Activated B cell treated with CpG ODN at 0.5 μM for 24 hours (primary cell): ENCODE data around the gene TIMM10B. TPM values are rescaled to one million over a fixed set of nuclear protein-coding genes. Genes with fewer than 3 reads are reported as not detected.

Experiments
- ATAC-seq: fragments of 200-7000 bp; cut with Tn5 transposase; one replicate; pipeline ENCODE4 v1.10.0; 2021; ENCODE audit warnings: low read depth, mild to moderate bottlenecking, moderate library complexity
- CTCF ChIA-PET: fragments of 350-600 bp; sonication (Branson Sonifier 250); formaldehyde crosslinking; loops from one replicate; lab custom pipeline; 2021; ENCODE audit warnings: antibody characterized with exemption; lab: Charles Lee
- POLR2A ChIA-PET: fragments of 350-600 bp; sonication (Branson Sonifier 250); formaldehyde crosslinking; loops from one replicate; lab custom pipeline; 2021; ENCODE audit warnings: antibody characterized with exemption; lab: Charles Lee
- DNase-seq: peaks from one replicate; pipeline ENCODE4 v3.0.0; 2022
- H3K27ac Mint-ChIP-seq: one replicate; pipeline ENCODE4 v1.8.0; 2020; ENCODE audit warnings: mixed read lengths
- H3K27me3 Mint-ChIP-seq: one replicate; pipeline ENCODE4 v1.8.0; 2021; ENCODE audit warnings: mixed read lengths
- H3K36me3 Mint-ChIP-seq: one replicate; pipeline ENCODE4 v1.8.0; 2021; ENCODE audit warnings: low read depth, mixed read lengths
- H3K4me1 Mint-ChIP-seq: one replicate; pipeline ENCODE4 v1.8.0; 2021; ENCODE audit warnings: mixed read lengths
- H3K4me3 Mint-ChIP-seq: one replicate; pipeline ENCODE4 v1.8.0; 2020; ENCODE audit warnings: mild to moderate bottlenecking, mixed read lengths
- H3K9me3 Mint-ChIP-seq: one replicate; pipeline ENCODE4 v1.8.0; 2020; ENCODE audit warnings: mixed read lengths
- intact Hi-C: fragments of 100-400 bp; cut with micrococcal nuclease; formaldehyde crosslinking; loops from one replicate; pipeline ENCODE4 v1.15.1; 2024
- total RNA-seq: library from RNA; stranded (reverse); gene quantifications from 2 replicates; pipeline ENCODE4 v1.2.3, GENCODE V29; 2022
- TF ChIP-seq, protein P1 (sequence below): fragments of 200-600 bp; IDR thresholded peaks from one replicate; pipeline ENCODE4 v1.8.0; 2022; ENCODE audit warnings: antibody characterized with exemption, mild to moderate bottlenecking

TIMM10B gene
- total RNA-seq, 1 donor from 2014 or later = 60.0 TPM

DNA sequence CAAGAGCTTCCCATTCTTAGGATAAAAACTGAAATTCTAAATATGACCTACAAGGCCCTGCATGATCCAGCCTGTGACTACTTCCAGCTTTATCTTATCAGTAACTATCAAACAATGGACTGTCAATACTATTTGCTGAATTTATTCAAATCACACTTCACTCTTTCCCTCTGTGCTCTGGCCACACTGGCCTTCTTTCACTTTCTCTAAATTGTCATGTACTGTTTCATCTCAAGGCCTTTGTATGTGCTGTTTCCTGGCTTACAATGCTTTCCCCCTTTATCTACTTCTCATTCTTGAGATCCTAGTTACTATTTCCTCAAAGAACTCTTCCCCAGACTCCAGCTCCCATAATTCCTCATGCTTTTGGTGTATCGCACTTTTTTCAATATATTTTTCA is 5.6 kb downstream of the TIMM10B start:
- Mint-ChIP-seq H3K9me3 (no peaks in the 10 kb centered on the region), H3K4me1 (peaks cover 17% of the 10 kb centered on the region), H3K27ac (no peak overlapping the region), H3K4me3 (no peak overlapping the region), H3K36me3 (peaks cover 46% of the 10 kb centered on the region), H3K27me3 (no peaks in the 10 kb centered on the region)
- TF ChIP-seq, protein P1, sequence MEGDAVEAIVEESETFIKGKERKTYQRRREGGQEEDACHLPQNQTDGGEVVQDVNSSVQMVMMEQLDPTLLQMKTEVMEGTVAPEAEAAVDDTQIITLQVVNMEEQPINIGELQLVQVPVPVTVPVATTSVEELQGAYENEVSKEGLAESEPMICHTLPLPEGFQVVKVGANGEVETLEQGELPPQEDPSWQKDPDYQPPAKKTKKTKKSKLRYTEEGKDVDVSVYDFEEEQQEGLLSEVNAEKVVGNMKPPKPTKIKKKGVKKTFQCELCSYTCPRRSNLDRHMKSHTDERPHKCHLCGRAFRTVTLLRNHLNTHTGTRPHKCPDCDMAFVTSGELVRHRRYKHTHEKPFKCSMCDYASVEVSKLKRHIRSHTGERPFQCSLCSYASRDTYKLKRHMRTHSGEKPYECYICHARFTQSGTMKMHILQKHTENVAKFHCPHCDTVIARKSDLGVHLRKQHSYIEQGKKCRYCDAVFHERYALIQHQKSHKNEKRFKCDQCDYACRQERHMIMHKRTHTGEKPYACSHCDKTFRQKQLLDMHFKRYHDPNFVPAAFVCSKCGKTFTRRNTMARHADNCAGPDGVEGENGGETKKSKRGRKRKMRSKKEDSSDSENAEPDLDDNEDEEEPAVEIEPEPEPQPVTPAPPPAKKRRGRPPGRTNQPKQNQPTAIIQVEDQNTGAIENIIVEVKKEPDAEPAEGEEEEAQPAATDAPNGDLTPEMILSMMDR = no peak
- ChIA-PET CTCF (interaction anchor here (1.7 kb wide), 1 partner anchor 108 kb away, joined by 4 read pairs; no protein-coding TSS in a partner anchor), POLR2A (interaction anchor here (0.6 kb wide), 1 partner anchor 96 kb away, joined by 3 read pairs; no protein-coding TSS in a partner anchor)
- intact Hi-C loops = no loop called here
- DNase-seq (no peak), ATAC-seq (no peak)

DNA sequence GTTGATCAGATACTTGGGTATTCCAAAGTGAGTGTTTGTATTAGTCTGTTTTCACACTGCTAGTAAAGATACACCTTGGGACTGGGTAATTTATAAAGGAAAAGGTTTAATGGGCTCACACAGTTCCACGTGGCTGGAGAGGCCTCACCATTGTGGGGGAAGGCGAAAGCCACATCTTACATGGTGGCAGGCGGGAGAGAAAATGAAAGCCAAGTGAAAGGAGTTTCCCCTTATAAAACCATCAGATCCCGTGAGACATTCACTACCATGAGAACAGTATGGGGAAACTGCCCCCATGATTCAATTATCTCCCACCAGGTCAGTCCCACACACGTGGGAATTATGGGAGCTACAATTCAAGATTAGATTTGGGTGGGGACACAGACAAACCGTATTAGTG is 7.0 kb downstream of the TIMM10B start:
- DNase-seq = no peak
- ChIA-PET CTCF (no interaction called here), POLR2A (no interaction called here)
- H3K27me3 Mint-ChIP-seq = no peaks in the 10 kb centered on the region
- H3K4me3 Mint-ChIP-seq = no peak overlapping the region
- intact Hi-C loops = no loop called here
- H3K27ac Mint-ChIP-seq = peak overlapping the region; percentile 43
- peaks cover 3% of the 10 kb centered on the region for H3K4me1 Mint-ChIP-seq
- peaks cover 47% of the 10 kb centered on the region for H3K36me3 Mint-ChIP-seq
- TF ChIP-seq, protein P1 = no peak
- no peak for ATAC-seq
- H3K9me3 Mint-ChIP-seq = no peaks in the 10 kb centered on the region

DNA sequence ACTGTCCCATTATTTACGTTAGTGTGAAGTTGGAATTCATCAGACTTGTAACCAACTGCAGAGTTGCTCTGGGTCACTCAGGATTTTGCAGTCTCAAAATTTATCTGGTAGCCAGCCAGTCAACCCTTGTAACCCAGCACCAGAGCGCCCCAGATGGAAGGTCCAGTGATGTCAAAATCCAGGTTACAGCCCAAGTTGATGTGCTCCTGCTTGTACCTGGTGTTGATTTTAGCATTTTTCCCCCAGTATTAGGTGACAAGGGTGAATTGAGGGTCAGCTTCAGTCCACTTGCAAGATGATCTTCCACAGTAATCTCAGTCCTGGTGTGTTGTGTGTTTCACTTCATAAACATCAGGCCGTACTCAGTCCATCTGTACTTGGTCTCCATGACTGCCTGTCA is 7.5 kb downstream of the TIMM10B start:
- POLR2A ChIA-PET = no interaction called here
- H3K27ac Mint-ChIP-seq = no peak overlapping the region
- TF ChIP-seq, protein P1 = no peak
- DNase-seq = no peak
- intact Hi-C loops = no loop called here
- no peaks in the 10 kb centered on the region for H3K27me3 Mint-ChIP-seq
- H3K4me1 Mint-ChIP-seq = no peaks in the 10 kb centered on the region
- H3K4me3 Mint-ChIP-seq = no peak overlapping the region
- CTCF ChIA-PET = interaction anchor here (1.9 kb wide), 1 partner anchor 110 kb away, joined by 9 read pairs; no protein-coding TSS in a partner anchor
- peaks cover 47% of the 10 kb centered on the region for H3K36me3 Mint-ChIP-seq
- ATAC-seq = no peak
- H3K9me3 Mint-ChIP-seq = no peaks in the 10 kb centered on the region

DNA sequence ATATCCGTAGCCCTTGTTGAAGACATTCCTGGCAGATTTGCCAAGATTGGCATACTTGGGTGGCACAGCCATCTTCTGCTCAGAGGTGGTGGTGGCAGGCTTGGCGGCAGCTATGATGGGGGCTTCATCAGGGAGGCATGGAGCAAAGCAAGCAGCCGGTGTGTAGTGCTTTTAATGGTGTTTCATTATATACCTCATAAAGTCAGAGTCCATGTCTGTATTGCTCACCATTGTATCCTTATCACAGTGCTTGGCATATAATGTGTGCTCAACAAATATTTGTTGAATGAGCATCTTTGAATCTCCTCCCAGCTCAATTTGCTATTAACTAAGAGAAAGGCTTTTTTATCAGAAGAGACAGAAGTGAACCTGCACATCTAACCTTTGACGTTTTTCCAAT is 8.0 kb downstream of the TIMM10B start:
- no peaks in the 10 kb centered on the region for H3K27me3 Mint-ChIP-seq
- H3K36me3 Mint-ChIP-seq = peaks cover 49% of the 10 kb centered on the region
- ATAC-seq (no peak), DNase-seq (no peak)
- H3K27ac Mint-ChIP-seq = no peak overlapping the region
- no peak overlapping the region for H3K4me3 Mint-ChIP-seq
- intact Hi-C loops = no loop called here
- ChIA-PET POLR2A (interaction anchor here (1.3 kb wide), 1 partner anchor 99 kb away, joined by 6 read pairs; the partner anchor contains the start of gene SMPD1), CTCF (interaction anchor here (1.9 kb wide), 1 partner anchor 110 kb away, joined by 9 read pairs; no protein-coding TSS in a partner anchor)
- H3K9me3 Mint-ChIP-seq = no peaks in the 10 kb centered on the region
- H3K4me1 Mint-ChIP-seq = no peaks in the 10 kb centered on the region
- TF ChIP-seq, protein P1 = no peak

DNA sequence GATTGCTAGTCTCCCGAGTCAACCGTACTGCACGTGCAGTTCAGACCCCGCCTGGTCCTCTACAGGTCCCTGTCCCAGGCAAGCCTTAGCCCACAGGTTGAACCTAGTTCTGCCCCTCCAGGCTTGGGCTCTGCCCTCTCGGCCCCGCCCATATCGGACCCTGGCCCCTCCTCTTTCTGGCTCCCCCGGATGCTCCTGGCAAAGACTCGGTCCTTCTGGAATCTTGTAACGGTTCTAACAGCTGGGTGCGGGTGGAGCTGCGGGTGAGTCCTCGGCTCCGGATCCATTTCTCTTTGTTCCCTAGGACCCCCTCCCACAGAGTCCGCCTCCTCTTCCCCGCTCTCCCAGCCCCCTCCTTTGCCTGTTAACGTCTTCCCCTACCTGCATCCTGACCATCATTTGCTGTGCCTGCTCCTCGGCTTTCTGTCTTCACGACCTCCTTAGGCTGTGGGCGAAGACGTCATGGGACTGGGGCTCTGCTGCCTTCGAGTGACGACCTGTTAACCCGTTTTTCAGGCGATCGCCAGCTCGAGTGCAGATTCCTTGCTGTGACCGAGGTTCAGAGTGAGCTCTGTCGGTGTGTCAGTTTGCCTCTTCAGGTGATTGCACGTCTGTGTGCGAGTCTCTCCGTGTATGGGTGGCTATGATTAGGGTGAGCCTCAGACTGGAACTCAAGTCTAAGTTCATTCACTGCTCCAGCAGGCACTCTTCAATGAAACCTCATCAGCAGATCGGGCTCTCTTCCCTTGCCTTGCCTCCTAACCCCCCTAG is 16.0 kb downstream of the TIMM10B start, which contains the start of gene DNHD1:
Gene DNHD1, plus strand, starts transcription at position 212 of the 771 bp plus-strand sequence. CDS start 936 bp downstream, outside the sequence.
- no peaks in the 10 kb centered on the region for H3K9me3 Mint-ChIP-seq
- POLR2A ChIA-PET = interaction anchor here (0.6 kb wide), 1 partner anchor 9 kb away, joined by 4 read pairs; no protein-coding TSS in a partner anchor
- H3K4me3 Mint-ChIP-seq = peak within 1 kb of the TSS; percentile 42
- H3K36me3 Mint-ChIP-seq = peaks cover 64% of the 10 kb centered on the region
- TF ChIP-seq, protein P1 = no peak
- H3K27ac Mint-ChIP-seq = no peak within 1 kb of the TSS
- no peak for DNase-seq
- H3K4me1 Mint-ChIP-seq = peaks cover 3% of the 10 kb centered on the region
- intact Hi-C loops = no loop called here
- ATAC-seq = no peak
- H3K27me3 Mint-ChIP-seq = no peaks in the 10 kb centered on the region
- CTCF ChIA-PET = interaction anchor here (3.0 kb wide), 1 partner anchor 9 kb away, joined by 14 read pairs; no protein-coding TSS in a partner anchor
